H9 (cell line): ENCODE measurements around the gene ADAMTSL3. TPM values are rescaled to one million over a fixed set of nuclear protein-coding genes. Genes with fewer than 3 reads are reported as not detected.

Experiments
- DNase-seq: peaks from one replicate; pipeline ENCODE4 v3.0.0-alpha.2; 2017
- H2AFZ ChIP-seq: one replicate; pipeline ENCODE4 v1.6.1; 2013; ENCODE audit warnings: mild to moderate bottlenecking, low read length, control low read depth, moderate library complexity
- H2AK5ac ChIP-seq: 2 replicates; pipeline ENCODE4 v1.6.1; 2013; ENCODE audit warnings: low read length, control low read depth, mixed read lengths; ENCODE audit not compliant: insufficient read length
- H2BK120ac ChIP-seq: one replicate; pipeline ENCODE4 v1.6.1; 2013; ENCODE audit warnings: low read depth, mild to moderate bottlenecking, low read length, control low read depth, inconsistent platforms; ENCODE audit not compliant: poor library complexity, severe bottlenecking
- H2BK12ac ChIP-seq: 2 replicates; pipeline ENCODE4 v1.6.1; 2013; ENCODE audit warnings: low read length, control low read depth, mixed read lengths, low read depth; ENCODE audit not compliant: insufficient read length
- H2BK15ac ChIP-seq: 2 replicates; pipeline ENCODE4 v1.6.1; 2013; ENCODE audit warnings: low read depth, low read length, control low read depth
- H2BK20ac ChIP-seq: one replicate; pipeline ENCODE4 v1.6.1; 2013; ENCODE audit warnings: low read depth, mild to moderate bottlenecking, low read length, control low read depth, inconsistent platforms; ENCODE audit not compliant: poor library complexity, severe bottlenecking
- H2BK5ac ChIP-seq: 2 replicates; pipeline ENCODE4 v1.6.1; 2013; ENCODE audit warnings: low read length, control low read depth, mixed read lengths; ENCODE audit not compliant: insufficient read length
- H3K14ac ChIP-seq: 2 replicates; pipeline ENCODE4 v1.6.1; 2013; ENCODE audit warnings: low read length, control low read depth; ENCODE audit not compliant: insufficient read depth
- H3K18ac ChIP-seq: 2 replicates; pipeline ENCODE4 v1.6.1; 2013; ENCODE audit warnings: low read depth, mild to moderate bottlenecking, mixed read lengths, low read length, control low read depth; ENCODE audit not compliant: insufficient read length
- H3K23ac ChIP-seq: 2 replicates; pipeline ENCODE4 v1.6.1; 2013; ENCODE audit warnings: low read length, control low read depth, mixed read lengths, low read depth; ENCODE audit not compliant: insufficient read length
- H3K23me2 ChIP-seq: 2 replicates; pipeline ENCODE4 v1.6.1; 2013; ENCODE audit warnings: low read depth, mild to moderate bottlenecking, mixed read lengths, low read length, control low read depth; ENCODE audit not compliant: insufficient read length, poor library complexity, severe bottlenecking
- H3K27ac ChIP-seq: 2 replicates; pipeline ENCODE4 v1.5.1; 2013; ENCODE audit warnings: low read length, control low read depth, mixed read lengths, low read depth; ENCODE audit not compliant: insufficient read length
- H3K27me3 ChIP-seq: 2 replicates; pipeline ENCODE4 v1.6.1; 2013; ENCODE audit warnings: low read length, control low read depth, inconsistent platforms; ENCODE audit not compliant: insufficient read depth
- H3K4ac ChIP-seq: 2 replicates; pipeline ENCODE4 v1.6.1; 2013; ENCODE audit warnings: low read depth, mild to moderate bottlenecking, control low read depth, inconsistent platforms, low read length, moderate library complexity
- H3K4me1 ChIP-seq: 2 replicates; pipeline ENCODE4 v1.6.1; 2013; ENCODE audit warnings: low read length, control low read depth, inconsistent platforms; ENCODE audit not compliant: insufficient read depth
- H3K4me2 ChIP-seq: 2 replicates; pipeline ENCODE4 v1.6.1; 2013; ENCODE audit warnings: low read length, control low read depth, mixed read lengths; ENCODE audit not compliant: insufficient read length, insufficient read depth
- H3K56ac ChIP-seq: 2 replicates; pipeline ENCODE4 v1.6.1; 2013; ENCODE audit warnings: low read depth, mild to moderate bottlenecking, mixed read lengths, low read length, control low read depth; ENCODE audit not compliant: insufficient read length
- H3K79me1 ChIP-seq: 2 replicates; pipeline ENCODE4 v1.6.1; 2013; ENCODE audit warnings: low read depth, mild to moderate bottlenecking, moderate library complexity, low read length, control low read depth, inconsistent platforms; ENCODE audit not compliant: insufficient read depth, poor library complexity, severe bottlenecking
- H3K79me2 ChIP-seq: 2 replicates; pipeline ENCODE4 v1.6.1; 2013; ENCODE audit warnings: low read length, control low read depth, inconsistent platforms; ENCODE audit not compliant: insufficient read depth
- H3K9ac ChIP-seq: 2 replicates; pipeline ENCODE4 v1.6.1; 2013; ENCODE audit warnings: low read length, control low read depth, mixed read lengths; ENCODE audit not compliant: insufficient read length; ENCODE audit errors: extremely low read depth
- H3K9me3 ChIP-seq: one replicate; pipeline ENCODE4 v1.6.1; 2013; ENCODE audit warnings: low read depth, low read length, inconsistent platforms; ENCODE audit not compliant: control insufficient read depth
- H3T11ph ChIP-seq: one replicate; pipeline ENCODE4 v1.6.1; 2013; ENCODE audit warnings: mild to moderate bottlenecking, low read length, control low read depth, inconsistent platforms
- H4K20me1 ChIP-seq: one replicate; pipeline ENCODE4 v1.6.1; 2013; ENCODE audit not compliant: control insufficient read depth, insufficient read length, insufficient read depth
- H4K5ac ChIP-seq: 2 replicates; pipeline ENCODE4 v1.6.1; 2013; ENCODE audit warnings: low read depth, mild to moderate bottlenecking, mixed read lengths, low read length, control low read depth; ENCODE audit not compliant: insufficient read length
- H4K8ac ChIP-seq: replicated peaks from 2 replicates; pipeline ENCODE4 v1.6.1; 2013; ENCODE audit warnings: low read length, control low read depth, mixed read lengths, low read depth; ENCODE audit not compliant: insufficient read length
- H4K91ac ChIP-seq: 2 replicates; pipeline ENCODE4 v1.6.1; 2013; ENCODE audit warnings: low read depth, mild to moderate bottlenecking, moderate library complexity, mixed read lengths, low read length, control low read depth; ENCODE audit not compliant: insufficient read length
- H3K27ac Mint-ChIP-seq, 3 experiments: 2 replicates in 2 of 3; 3 replicates in 1 of 3; pipeline ENCODE4 v1.8.0; 2020 to 2021; ENCODE audit warnings: mixed read lengths in 3 of 3, mild to moderate bottlenecking in 1 of 3, moderate library complexity in 1 of 3
- H3K27me3 Mint-ChIP-seq: 2 replicates; pipeline ENCODE4 v1.8.0; 2021; ENCODE audit warnings: low read depth, mild to moderate bottlenecking, moderate library complexity, mixed read lengths
- H3K36me3 Mint-ChIP-seq, 3 experiments: 2 replicates in 2 of 3; 3 replicates in 1 of 3; pipeline ENCODE4 v1.8.0; 2020 to 2021; ENCODE audit warnings: low read depth in 3 of 3, mixed read lengths in 3 of 3; ENCODE audit not compliant: insufficient read depth in 1 of 3
- H3K4me1 Mint-ChIP-seq, 2 experiments: 2 replicates each; pipeline ENCODE4 v1.8.0; 2020; ENCODE audit warnings: mixed read lengths in 2 of 2
- H3K4me3 Mint-ChIP-seq, 2 experiments: 2 replicates in 1 of 2; 3 replicates in 1 of 2; pipeline ENCODE4 v1.8.0; 2020 to 2021; ENCODE audit warnings: mild to moderate bottlenecking in 2 of 2, mixed read lengths in 2 of 2, moderate library complexity in 1 of 2
- H3K9me3 Mint-ChIP-seq, 2 experiments: 2 replicates in 1 of 2; 3 replicates in 1 of 2; pipeline ENCODE4 v1.8.0; 2020; ENCODE audit warnings: mild to moderate bottlenecking in 2 of 2, mixed read lengths in 2 of 2, moderate library complexity in 1 of 2
- WGBS: extraction: QIAGEN DNeasy Blood & Tissue Kit; methylation state at CpG from one replicate; pipeline ENCODE4 v1.1.7; 2013; ENCODE audit warnings: missing lambda C conversion rate, low lambda C conversion rate, mixed read lengths; ENCODE audit not compliant: insufficient read length; ENCODE audit errors: extremely low coverage; 5-methylcytosine and 5-hydroxymethylcytosine counted together
- total RNA-seq: library from RNA; stranded (reverse); gene quantifications from 2 replicates; pipeline ENCODE4 v1.2.1, GENCODE V29; 2021
- TF ChIP-seq, protein P1 (sequence below): fragments of 200-600 bp; sonication (generic); conservative IDR thresholded peaks from 3 replicates; pipeline ENCODE4 v1.8.0; 2021; ENCODE audit warnings: antibody characterized with exemption, mild to moderate bottlenecking

ADAMTSL3 gene
- total RNA-seq, 1 experiment from 2014 or later = 0.39 TPM

DNA sequence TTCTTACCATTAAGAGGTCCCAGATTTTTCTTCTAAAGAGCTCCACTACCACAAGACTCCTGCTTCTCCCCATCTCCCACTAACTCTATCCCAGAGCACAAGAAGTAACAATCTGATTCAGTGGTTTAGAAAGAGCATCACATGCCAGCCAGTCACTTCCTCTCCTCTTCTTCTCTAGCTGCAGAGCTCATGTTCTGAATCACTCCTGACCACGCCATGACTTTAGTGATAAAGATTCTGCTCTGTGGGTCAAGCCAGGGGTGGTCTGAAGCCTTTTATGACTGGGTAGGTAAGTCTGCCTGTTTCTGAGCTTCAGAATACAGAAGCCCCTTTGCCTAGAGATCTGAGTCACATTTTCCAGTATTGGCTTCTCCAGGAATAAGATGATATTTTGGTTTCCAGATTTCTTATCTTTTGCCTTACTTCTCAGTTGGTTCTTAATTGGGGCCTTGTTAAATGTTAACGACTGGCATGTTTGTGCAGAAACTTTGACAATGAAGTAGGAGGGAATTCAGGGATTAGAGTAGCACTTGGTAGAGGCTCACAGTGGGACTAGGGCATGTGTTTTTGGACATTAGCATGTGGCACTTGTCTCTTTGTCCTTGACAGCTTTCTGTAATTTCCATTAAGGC lies 27.6 kb upstream of the ADAMTSL3 start:
- H3K79me1 ChIP-seq = no peaks in the 10 kb centered on the region
- H3K14ac ChIP-seq = no peak overlapping the region
- Mint-ChIP-seq H3K27ac (no peak overlapping the region), H3K36me3 (peaks cover 0 to 5% (median 0%) of the 10 kb centered on the region in 3 experiments; a peak in 2 of 7 replicates), H3K4me1 (peaks cover 3 to 9% of the 10 kb centered on the region in 2 experiments), H3K4me3 (no peak overlapping the region), H3K9me3 (peaks cover 6 to 11% of the 10 kb centered on the region in 2 experiments; a peak in 4 of 5 replicates), H3K27me3 (peaks cover 2% of the 10 kb centered on the region; the same call in 1 of the 2 replicates)
- no peaks in the 10 kb centered on the region for H3K79me2 ChIP-seq
- H3K9ac ChIP-seq = no peak overlapping the region
- no peak overlapping the region for H2AFZ ChIP-seq
- H2AK5ac ChIP-seq = no peak overlapping the region
- DNase-seq = no peak
- H2BK15ac ChIP-seq = no peak overlapping the region
- no peak overlapping the region for H3T11ph ChIP-seq
- no peak overlapping the region for H2BK12ac ChIP-seq
- H4K91ac ChIP-seq = no peak overlapping the region
- no peak overlapping the region for H2BK20ac ChIP-seq
- no peaks in the 10 kb centered on the region for H3K4me1 ChIP-seq
- no peaks in the 10 kb centered on the region for H4K20me1 ChIP-seq
- H2BK5ac ChIP-seq = no peak overlapping the region
- no peak overlapping the region for H3K23ac ChIP-seq
- no peak overlapping the region for H4K8ac ChIP-seq
- no peak overlapping the region for H3K4me2 ChIP-seq
- no CpG with 5 or more reads among the region's 2 CpGs for WGBS
- H3K56ac ChIP-seq = no peak overlapping the region
- H3K27me3 ChIP-seq = no peaks in the 10 kb centered on the region
- H3K4ac ChIP-seq = no peak overlapping the region
- no peak overlapping the region for H4K5ac ChIP-seq
- H3K23me2 ChIP-seq = no peaks in the 10 kb centered on the region
- no peak overlapping the region for H3K18ac ChIP-seq
- no peak overlapping the region for H2BK120ac ChIP-seq
- TF ChIP-seq, protein P1, sequence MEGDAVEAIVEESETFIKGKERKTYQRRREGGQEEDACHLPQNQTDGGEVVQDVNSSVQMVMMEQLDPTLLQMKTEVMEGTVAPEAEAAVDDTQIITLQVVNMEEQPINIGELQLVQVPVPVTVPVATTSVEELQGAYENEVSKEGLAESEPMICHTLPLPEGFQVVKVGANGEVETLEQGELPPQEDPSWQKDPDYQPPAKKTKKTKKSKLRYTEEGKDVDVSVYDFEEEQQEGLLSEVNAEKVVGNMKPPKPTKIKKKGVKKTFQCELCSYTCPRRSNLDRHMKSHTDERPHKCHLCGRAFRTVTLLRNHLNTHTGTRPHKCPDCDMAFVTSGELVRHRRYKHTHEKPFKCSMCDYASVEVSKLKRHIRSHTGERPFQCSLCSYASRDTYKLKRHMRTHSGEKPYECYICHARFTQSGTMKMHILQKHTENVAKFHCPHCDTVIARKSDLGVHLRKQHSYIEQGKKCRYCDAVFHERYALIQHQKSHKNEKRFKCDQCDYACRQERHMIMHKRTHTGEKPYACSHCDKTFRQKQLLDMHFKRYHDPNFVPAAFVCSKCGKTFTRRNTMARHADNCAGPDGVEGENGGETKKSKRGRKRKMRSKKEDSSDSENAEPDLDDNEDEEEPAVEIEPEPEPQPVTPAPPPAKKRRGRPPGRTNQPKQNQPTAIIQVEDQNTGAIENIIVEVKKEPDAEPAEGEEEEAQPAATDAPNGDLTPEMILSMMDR = no peak
- no peak overlapping the region for H3K27ac ChIP-seq
- H3K9me3 ChIP-seq = peaks cover 6% of the 10 kb centered on the region
